Skeletal muscle satellite cell (primary cell): ENCODE results near the gene TWNK.

ENCODE experiments used
- H3K27me3 ChIP-seq: 2 replicates; pipeline ENCODE4 v1.7.0; 2013; ENCODE audit warnings: low read length; ENCODE audit not compliant: control insufficient read depth, insufficient read depth
- H3K36me3 ChIP-seq: 2 replicates; pipeline ENCODE4 v1.7.0; 2013; ENCODE audit warnings: mild to moderate bottlenecking, control low read depth, low read length; ENCODE audit not compliant: insufficient read depth
- H3K4me1 ChIP-seq: 2 replicates; pipeline ENCODE4 v1.7.0; 2013; ENCODE audit warnings: low read length; ENCODE audit not compliant: control insufficient read depth, insufficient read depth
- H3K4me2 ChIP-seq: 2 replicates; pipeline ENCODE4 v1.7.0; 2013; ENCODE audit warnings: mild to moderate bottlenecking, low read length
- H3K4me3 ChIP-seq: 2 replicates; pipeline ENCODE4 v1.7.0; 2013; ENCODE audit warnings: low read length
- H3K9ac ChIP-seq: 2 replicates; pipeline ENCODE4 v1.7.0; 2013; ENCODE audit warnings: mild to moderate bottlenecking, low read depth, low read length, moderate library complexity
- H3K9me3 ChIP-seq: replicated peaks from 2 replicates; pipeline ENCODE4 v1.7.0; 2013; ENCODE audit warnings: mild to moderate bottlenecking, control low read depth, low read length

Gene TWNK

DNA sequence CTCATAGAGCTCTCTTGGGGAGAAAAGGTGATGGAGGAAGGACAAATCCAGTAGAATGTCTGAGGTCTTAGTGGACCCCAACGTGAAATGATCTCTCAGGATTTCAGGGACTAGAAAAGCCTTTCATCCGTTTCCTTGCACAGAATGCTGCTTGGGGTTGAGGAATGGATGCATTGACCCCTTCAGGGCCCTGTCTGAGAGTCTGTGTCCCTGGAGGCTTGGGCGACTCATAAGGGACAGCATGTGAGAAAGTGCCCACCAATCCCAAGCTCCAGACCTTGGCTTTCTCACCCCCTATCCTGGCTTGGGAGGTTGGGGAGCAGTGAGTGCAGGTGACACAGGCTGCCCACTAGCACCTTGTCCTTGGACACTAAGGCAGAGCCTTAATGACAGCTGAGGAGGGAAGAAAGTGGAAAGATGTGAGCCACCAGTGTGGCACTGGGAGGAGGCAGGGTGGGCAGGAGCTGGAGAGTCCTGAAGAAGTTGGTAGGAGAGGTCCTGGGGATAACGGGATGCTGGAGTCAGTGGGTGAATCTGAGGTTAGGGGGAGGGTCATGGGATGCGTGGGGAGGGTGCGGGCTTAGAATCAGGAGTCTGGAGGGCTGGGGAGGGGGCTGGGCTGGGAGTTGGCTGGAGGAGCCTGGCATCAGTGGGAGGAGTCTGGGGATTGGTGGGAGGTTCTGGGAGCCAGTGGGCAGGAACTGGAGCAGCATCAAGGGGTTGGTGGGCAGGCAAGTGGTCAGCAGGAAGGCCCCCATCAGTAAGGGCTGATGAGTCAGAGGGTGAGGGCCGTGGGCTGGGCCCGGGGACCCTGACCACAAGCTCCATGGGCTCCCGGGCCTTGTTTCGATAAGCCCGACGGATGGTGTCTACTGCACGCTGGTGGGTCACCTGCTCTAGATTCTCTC lies 20.8 kb downstream of the TWNK start:
- Histone ChIP-seq H3K4me1 (peaks cover 27% of the 10 kb centered on the region), H3K36me3 (peaks cover 45% of the 10 kb centered on the region), H3K27me3 (no peaks in the 10 kb centered on the region), H3K9ac (no peak overlapping the region), H3K9me3 (no peaks in the 10 kb centered on the region), H3K4me3 (no peak overlapping the region), H3K4me2 (no peak overlapping the region)

DNA sequence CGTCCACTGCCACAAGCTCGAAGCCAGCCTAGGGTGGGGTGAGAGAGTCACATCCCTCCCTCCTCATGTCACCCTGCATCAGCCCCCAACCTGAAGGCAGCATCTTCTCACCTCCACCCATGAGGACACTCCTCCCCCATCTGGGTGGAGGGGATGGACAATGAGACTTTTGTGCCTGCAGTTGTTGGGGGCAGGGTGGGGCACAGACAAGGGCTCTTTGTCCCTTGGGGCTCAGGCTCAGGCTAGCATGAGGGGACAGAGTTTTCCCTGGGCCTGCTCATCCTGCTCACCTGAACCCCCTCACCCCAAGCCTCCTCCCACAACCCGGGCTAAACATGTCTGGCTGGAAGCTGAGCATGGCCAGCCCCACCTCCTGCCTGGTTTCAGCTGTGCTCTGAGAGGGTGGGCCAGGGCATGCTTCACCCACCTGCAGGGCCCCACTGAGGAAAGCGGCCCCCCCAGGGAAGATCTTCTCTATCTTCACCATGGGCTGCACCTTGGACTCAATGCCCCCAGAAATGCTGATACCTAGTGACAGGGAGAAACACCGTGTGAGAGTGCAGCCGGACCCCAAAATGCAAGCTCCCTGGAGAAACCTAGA lies 21.6 kb downstream of the TWNK start:
- H3K27me3 ChIP-seq = no peaks in the 10 kb centered on the region
- no peak overlapping the region for H3K4me2 ChIP-seq
- no peak overlapping the region for H3K4me3 ChIP-seq
- H3K36me3 ChIP-seq = peaks cover 37% of the 10 kb centered on the region
- no peak overlapping the region for H3K9ac ChIP-seq
- no peaks in the 10 kb centered on the region for H3K9me3 ChIP-seq
- peaks cover 34% of the 10 kb centered on the region for H3K4me1 ChIP-seq

DNA sequence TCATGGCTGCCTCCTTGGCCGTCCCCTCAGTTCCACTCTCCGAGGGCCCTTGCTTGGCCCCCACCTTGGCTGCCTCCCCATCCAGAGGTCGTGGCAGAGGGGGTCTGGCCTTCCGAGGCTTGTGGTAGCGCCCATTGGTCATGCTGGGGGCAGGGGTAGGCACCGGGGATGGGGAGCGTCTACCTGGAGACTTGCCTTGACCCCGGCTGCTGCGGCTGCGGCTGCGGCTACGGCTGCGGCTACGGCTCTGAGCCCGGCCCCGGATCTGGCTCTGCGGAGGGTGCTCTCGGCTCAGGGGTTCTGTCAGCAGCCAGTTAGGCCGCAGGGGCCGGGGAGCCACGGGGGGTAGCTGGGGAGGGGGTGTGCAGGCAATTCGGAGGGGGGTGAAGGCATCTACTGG lies 23.0 kb downstream of the TWNK start:
- peaks cover 48% of the 10 kb centered on the region for H3K4me1 ChIP-seq
- no peaks in the 10 kb centered on the region for H3K27me3 ChIP-seq
- no peaks in the 10 kb centered on the region for H3K9me3 ChIP-seq
- peaks cover 25% of the 10 kb centered on the region for H3K36me3 ChIP-seq
- H3K4me3 ChIP-seq = no peak overlapping the region
- no peak overlapping the region for H3K4me2 ChIP-seq
- H3K9ac ChIP-seq = no peak overlapping the region

DNA sequence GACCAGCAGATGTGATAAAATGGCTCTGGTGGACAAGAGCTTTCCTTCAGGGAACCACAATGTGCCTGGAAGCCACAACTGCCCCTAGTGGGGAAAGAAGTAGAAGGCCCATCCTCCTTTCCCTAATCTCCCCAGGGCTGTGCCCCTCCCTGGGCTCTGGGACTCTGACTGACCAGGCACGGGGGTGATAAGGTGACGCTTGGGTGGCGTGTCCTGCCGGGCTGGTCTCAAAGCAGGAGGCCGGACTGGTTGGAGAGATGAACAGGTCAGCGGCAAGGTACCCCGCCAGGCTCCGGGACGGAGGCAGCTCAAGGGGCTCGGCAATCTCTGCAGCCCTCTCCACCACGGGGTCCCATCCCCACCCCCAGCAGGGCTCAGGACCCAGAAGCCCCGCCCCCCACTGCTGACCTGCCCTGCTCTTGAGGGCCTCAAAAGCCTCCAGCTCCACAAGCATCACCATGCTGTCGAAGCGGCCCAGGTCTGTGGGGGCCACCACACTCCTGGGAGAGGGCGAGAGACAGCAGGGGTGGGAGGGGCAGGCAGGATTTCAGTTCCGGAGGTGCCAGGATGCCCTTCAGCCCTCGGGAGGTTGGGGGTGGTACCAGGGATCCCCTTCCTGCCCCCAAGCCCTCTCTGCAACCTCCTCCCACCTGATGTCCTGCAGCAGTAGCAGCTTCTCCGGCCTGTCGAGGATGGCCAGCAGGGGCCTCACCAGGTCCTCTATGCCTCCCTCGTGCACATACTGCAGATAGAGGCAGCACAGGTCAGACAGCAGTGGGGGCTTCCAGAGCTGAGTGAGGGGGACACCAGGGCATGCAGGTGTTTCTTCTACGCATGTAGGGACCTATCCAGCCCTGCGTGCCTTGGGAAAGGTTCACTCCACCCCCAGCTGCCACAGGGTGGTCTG lies 24.4 kb downstream of the TWNK start:
- peaks cover 46% of the 10 kb centered on the region for H3K4me1 ChIP-seq
- no peak overlapping the region for H3K9ac ChIP-seq
- H3K4me3 ChIP-seq = no peak overlapping the region
- H3K36me3 ChIP-seq = peaks cover 12% of the 10 kb centered on the region
- no peaks in the 10 kb centered on the region for H3K27me3 ChIP-seq
- H3K4me2 ChIP-seq = no peak overlapping the region
- no peaks in the 10 kb centered on the region for H3K9me3 ChIP-seq

DNA sequence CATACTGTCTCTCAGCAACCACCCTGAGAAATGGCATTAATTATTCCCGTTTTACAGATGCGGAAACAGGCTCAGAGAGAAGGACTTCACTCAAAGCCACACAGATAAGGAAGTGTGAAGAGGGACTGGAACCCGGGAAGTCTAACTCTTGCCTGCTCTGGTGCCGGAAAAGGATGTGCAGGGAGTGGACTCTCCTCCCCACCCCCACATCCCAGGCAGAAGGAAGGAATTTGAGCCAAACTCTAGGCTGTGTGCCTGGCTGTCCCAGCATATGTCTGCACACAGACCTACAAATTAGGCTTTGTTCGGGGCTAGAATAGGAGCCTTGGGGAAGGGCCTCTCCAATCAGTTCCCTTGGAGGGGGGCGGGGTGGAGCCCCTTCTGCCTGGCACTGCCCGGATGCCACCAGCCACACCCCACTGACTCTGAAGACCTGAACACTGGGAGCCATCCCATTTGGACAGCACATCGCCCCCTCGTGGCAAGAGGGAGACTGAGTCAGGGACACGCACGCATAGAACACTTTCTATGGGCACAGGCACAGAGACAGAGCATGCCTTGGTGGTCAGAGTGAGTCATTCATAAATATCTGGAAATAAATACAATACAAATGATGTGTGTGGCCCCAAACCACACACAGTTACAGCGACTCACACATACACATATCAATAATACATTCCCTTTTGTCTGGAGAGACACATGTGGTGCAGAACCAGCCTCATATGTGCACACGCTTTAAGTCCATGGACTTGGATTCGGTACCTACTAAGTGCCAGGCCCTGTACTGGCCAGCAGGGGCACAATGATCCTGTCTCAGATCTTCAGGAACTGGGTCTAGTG lies 25.4 kb downstream of the TWNK start:
- H3K4me3 ChIP-seq = no peak overlapping the region
- H3K36me3 ChIP-seq = peaks cover 2% of the 10 kb centered on the region
- no peaks in the 10 kb centered on the region for H3K27me3 ChIP-seq
- H3K9me3 ChIP-seq = no peaks in the 10 kb centered on the region
- H3K4me2 ChIP-seq = peak overlapping the region; percentile 65
- no peak overlapping the region for H3K9ac ChIP-seq
- peaks cover 37% of the 10 kb centered on the region for H3K4me1 ChIP-seq

DNA sequence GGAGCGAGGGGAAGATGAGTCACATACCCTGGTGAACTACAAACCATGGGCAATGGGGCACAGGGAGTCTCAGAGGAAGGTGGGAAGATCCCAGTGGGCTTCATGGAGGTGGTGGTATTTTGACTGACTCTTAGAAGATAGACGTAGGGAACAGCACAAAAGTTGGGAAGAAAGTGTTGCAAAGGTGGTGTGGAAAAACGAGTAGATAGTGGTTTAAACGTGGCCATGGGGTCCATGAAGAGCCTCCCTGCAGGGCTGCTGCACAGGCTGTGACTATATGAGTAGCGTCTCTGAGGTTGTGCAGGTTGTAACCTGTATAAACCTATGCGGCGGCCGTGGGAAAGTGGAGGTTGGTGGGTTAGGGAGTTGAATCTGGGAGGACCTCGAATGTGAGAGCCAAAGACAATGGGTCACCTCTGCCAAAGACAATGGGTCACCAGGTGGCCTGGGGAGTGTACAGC lies 26.1 kb downstream of the TWNK start:
- H3K4me1 ChIP-seq = peaks cover 32% of the 10 kb centered on the region
- no peaks in the 10 kb centered on the region for H3K9me3 ChIP-seq
- no peaks in the 10 kb centered on the region for H3K27me3 ChIP-seq
- H3K36me3 ChIP-seq = no peaks in the 10 kb centered on the region
- no peak overlapping the region for H3K4me3 ChIP-seq
- peak overlapping the region; percentile 65 for H3K4me2 ChIP-seq
- no peak overlapping the region for H3K9ac ChIP-seq

DNA sequence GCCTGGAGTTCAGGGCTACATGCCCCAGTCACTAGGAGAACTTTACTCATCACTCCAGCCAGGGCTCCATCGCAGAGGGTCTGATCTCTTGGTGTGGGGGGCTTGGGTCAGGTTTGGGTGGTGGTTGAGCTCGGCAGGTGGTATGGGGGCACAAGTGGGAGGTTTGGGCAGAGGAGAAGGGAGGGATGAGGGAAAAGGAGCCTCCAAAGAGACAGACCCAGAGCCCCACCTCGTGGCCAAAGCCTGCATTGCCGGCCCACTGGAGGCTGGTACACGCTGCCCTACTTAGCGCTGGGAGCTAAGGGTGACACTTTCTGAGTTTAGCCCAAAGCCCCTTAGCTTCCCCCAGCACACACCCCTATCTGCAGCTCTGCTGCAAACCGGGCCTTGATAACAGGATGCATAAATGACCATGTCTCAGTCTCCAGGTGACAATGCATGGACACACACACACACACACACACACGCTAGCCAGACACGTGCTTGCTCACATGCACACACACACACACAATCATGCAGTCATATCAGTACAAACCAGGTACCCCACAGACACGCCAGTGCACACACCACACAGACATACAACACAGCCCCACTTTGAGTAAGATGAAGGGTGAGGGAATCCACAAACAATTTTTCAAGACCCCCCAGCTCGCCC lies 27.0 kb downstream of the TWNK start:
- H3K36me3 ChIP-seq = no peaks in the 10 kb centered on the region
- no peaks in the 10 kb centered on the region for H3K9me3 ChIP-seq
- no peak overlapping the region for H3K9ac ChIP-seq
- peaks cover 35% of the 10 kb centered on the region for H3K4me1 ChIP-seq
- H3K27me3 ChIP-seq = no peaks in the 10 kb centered on the region
- no peak overlapping the region for H3K4me3 ChIP-seq
- peak overlapping the region; percentile 28 for H3K4me2 ChIP-seq

DNA sequence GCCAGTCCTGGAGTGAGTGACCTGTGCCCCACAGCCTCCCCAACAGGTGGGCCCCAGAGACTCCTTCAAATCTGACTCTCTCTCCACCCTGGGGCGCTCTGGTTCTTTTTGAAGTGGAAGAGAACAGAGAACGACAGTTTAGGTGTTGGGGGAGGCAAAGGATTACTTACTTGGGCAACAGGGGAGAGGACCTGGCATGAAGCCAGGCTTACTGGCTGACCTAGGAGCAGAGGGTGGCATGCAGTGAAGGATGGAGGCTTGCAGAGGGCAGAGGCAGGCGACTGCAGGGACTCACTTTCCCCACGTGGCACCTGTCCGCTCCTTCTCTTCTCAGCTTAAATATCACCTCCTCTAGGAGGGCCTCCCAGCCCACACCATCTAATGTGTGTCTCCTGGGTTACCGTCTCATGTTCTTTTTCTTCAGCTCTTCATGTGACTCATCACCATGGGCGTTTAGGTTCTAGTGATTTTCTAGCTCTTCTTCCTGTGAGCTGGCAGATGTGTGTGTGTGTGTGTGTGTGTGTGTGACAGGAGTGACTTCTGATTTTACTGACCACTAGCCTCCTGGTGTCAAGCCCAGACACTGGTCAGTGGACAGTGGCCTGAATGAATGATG lies 27.7 kb downstream of the TWNK start:
- no peaks in the 10 kb centered on the region for H3K36me3 ChIP-seq
- no peaks in the 10 kb centered on the region for H3K9me3 ChIP-seq
- no peak overlapping the region for H3K9ac ChIP-seq
- H3K4me3 ChIP-seq = no peak overlapping the region
- peak overlapping the region; percentile 28 for H3K4me2 ChIP-seq
- peaks cover 35% of the 10 kb centered on the region for H3K4me1 ChIP-seq
- H3K27me3 ChIP-seq = no peaks in the 10 kb centered on the region

DNA sequence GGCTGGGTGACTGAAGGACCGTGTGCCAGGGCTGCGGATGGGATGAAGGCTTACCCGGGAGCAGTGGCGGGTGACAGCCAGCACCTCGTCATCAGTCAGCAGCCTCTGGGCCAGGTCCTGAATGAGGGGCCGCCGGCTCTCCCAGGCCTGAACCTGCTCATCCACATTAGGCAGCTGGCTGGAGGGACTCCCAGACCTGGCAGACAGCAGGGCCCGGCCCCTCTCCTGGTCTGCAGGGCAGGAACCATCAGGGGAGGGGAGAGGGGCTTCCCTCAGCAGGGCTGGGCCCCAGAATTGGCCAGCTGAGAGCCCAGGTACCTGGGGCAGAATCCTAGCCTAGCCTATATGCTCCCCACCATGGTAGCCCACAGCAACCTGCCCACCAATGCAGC lies 28.2 kb downstream of the TWNK start:
- no peak overlapping the region for H3K4me3 ChIP-seq
- H3K4me1 ChIP-seq = peaks cover 35% of the 10 kb centered on the region
- no peaks in the 10 kb centered on the region for H3K27me3 ChIP-seq
- no peak overlapping the region for H3K4me2 ChIP-seq
- no peaks in the 10 kb centered on the region for H3K36me3 ChIP-seq
- H3K9me3 ChIP-seq = no peaks in the 10 kb centered on the region
- no peak overlapping the region for H3K9ac ChIP-seq

DNA sequence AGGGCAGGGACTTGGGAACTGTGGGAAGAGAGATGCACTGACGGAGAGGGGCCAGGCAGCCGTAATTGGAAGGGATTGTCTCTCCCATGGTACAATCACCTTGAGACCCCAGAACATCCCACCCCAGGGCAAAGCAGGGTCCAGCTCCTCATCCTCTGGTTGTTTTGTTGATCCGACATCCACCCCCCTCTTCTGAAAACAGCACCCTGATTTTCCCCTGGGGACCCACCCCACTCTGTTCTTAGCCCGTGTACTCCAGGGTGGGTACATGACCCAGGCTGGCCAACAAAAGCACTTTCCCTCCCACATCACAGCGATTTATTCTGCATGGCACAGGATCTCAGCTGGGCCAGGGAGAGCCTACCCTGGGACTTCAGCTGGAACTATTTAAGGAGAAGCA lies 29.5 kb downstream of the TWNK start:
- H3K4me1 ChIP-seq = peaks cover 35% of the 10 kb centered on the region
- H3K27me3 ChIP-seq = no peaks in the 10 kb centered on the region
- H3K36me3 ChIP-seq = no peaks in the 10 kb centered on the region
- H3K4me3 ChIP-seq = no peak overlapping the region
- H3K4me2 ChIP-seq = no peak overlapping the region
- no peak overlapping the region for H3K9ac ChIP-seq
- H3K9me3 ChIP-seq = no peaks in the 10 kb centered on the region
